Epithelial cell of esophagus (primary cell): Measurements from ENCODE around the gene CYP3A7.
A peak's percentile ranks its signal among the peaks of the same experiment; 100 is the strongest.

ENCODE experiments used
- DNase-seq: peaks from one replicate; pipeline ENCODE4 v3.0.0; 2010; ENCODE audit warnings: low read depth
- H3K4me3 ChIP-seq: 2 replicates; pipeline ENCODE4 v1.5.1; 2011; ENCODE audit warnings: mild to moderate bottlenecking, low read length, control low read depth
- TF ChIP-seq, protein P1 (sequence below): IDR thresholded peaks from 2 replicates; pipeline ENCODE4 v1.5.1; 2011; ENCODE audit warnings: low read depth, mild to moderate bottlenecking, low read length, control low read depth, inconsistent platforms; ENCODE audit not compliant: insufficient read depth; ENCODE audit errors: missing control alignments

CYP3A7 gene

GRCh38 chr7:99685129-99685758, 49.8 kb downstream of the CYP3A7 start:
- H3K4me3 ChIP-seq, result no peak overlapping the region
- DNase-seq, result no peak
- TF ChIP-seq, protein P1, sequence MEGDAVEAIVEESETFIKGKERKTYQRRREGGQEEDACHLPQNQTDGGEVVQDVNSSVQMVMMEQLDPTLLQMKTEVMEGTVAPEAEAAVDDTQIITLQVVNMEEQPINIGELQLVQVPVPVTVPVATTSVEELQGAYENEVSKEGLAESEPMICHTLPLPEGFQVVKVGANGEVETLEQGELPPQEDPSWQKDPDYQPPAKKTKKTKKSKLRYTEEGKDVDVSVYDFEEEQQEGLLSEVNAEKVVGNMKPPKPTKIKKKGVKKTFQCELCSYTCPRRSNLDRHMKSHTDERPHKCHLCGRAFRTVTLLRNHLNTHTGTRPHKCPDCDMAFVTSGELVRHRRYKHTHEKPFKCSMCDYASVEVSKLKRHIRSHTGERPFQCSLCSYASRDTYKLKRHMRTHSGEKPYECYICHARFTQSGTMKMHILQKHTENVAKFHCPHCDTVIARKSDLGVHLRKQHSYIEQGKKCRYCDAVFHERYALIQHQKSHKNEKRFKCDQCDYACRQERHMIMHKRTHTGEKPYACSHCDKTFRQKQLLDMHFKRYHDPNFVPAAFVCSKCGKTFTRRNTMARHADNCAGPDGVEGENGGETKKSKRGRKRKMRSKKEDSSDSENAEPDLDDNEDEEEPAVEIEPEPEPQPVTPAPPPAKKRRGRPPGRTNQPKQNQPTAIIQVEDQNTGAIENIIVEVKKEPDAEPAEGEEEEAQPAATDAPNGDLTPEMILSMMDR, result no peak

- TF ChIP-seq, protein P1, result no peak
- peak within 1 kb of the TSS; percentile 4 for H3K4me3 ChIP-seq
- no peak for DNase-seq
These were observed 55.4 kb downstream of the CYP3A7 start, which contains the start of gene CYP3A5 for GRCh38 chr7:99679400-99680191. Gene CYP3A5, minus strand, starts transcription at chr7:99679996. Its CDS starts 100 bp downstream, at chr7:99679896.

GRCh38 chr7:99679032-99679399, 56.0 kb downstream of the CYP3A7 start:
- H3K4me3 ChIP-seq, result peak overlapping the region; percentile 4
- DNase-seq, result peak; percentile 64

DNA sequence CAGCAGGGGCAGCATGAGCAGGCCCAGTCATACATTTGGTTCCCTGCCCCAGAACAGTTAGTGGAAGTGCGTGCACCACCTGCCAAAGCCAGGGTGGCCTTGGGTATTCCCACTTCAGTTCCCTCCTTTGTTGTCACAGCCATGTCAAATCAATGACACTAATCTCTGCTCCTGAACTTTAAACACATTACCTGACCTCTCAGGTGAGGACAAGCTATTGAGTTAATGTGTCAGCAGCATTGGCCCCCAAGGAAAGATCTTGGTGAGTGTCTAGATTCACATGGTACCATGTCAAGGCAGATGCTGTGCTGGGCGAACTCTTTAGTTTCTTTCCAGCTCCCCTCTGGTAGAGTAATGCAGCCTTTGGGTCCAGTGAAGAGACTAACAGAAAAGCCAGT, 57.3 kb downstream of the CYP3A7 start:
- DNase-seq, result no peak
- no peak overlapping the region for H3K4me3 ChIP-seq
- TF ChIP-seq, protein P1, result no peak

More at GRCh38 chr7:99679032-99679399, 56.0 kb downstream of the CYP3A7 start:
- TF ChIP-seq, protein P1, result no peak

- no peak overlapping the region for H3K4me3 ChIP-seq
- DNase-seq, result no peak
- TF ChIP-seq, protein P1, result no peak
These were observed 57.9 kb downstream of the CYP3A7 start for GRCh38 chr7:99677013-99677647.

DNA sequence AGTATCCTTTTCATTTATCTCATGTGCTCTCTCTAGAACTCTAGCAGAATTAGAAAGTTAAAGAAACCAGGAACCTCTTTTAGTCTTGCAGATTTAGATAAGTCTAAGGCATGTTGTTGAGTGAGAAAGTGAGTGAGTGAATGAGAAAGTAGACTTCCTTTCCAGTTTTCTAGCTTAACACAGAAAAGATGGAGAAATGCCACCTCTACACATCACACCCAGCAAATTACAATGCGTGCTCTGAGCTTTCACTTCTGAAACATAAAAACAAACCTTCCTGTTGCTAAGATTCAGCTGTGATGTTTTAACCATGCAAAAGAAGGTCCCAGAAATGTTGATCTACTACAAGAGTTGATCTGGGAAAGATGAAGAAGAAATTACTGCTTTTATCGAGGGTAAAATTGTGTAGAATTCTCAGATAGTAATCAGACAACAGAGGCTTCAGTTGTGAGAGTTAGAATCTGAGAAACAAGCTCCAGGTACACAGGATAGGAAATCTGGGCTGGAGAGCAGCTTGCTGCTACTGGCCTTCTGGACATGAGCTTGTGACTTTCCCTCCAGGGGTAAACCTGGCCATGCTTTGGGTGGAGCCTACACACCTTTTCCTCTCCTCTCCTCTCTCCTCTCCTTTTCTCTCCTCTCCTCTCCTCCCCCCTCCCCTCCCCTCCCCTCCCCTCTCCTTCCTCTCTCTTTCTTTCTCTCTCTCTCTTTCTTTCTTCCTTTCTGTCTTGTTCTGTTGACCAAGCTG, 59.8 kb downstream of the CYP3A7 start:
- H3K4me3 ChIP-seq, result no peak overlapping the region
- TF ChIP-seq, protein P1, result no peak
- no peak for DNase-seq
